PC-9 (cell line): ENCODE results near the gene HES3.

ENCODE experiments used
- EZH2 ChIP-seq: fragments of 200-600 bp; sonication (generic); IDR thresholded peaks from 2 replicates; pipeline ENCODE4 v1.8.0; 2017; ENCODE audit warnings: antibody characterized with exemption, low read depth
- TF ChIP-seq, protein P1 (sequence below): fragments of 200-600 bp; sonication (generic); conservative IDR thresholded peaks from 2 replicates; pipeline ENCODE4 v1.6.1; 2017; ENCODE audit warnings: mixed run types, antibody characterized with exemption, mild to moderate bottlenecking, moderate library complexity

DNA sequence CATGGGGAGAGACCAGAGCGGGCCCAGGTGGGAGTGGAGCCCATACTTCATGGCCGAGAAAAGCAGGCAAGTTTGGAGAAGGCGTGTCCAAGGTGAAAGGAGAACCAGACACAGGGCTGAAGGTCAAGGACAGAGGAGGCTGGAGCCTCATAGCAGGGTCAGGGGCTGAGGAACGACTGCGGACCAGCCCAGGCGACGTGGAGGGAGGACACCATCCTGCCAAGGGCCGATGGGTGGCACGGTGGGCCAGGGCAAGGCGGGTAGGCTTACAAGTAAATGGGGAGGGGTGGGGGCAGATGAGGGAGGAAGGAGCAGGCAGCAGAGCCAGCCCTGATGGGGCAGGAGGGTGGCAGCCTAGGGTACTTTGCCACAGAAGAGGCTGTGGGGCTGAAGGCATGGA is 35.1 kb downstream of the HES3 start:
- TF ChIP-seq, protein P1, sequence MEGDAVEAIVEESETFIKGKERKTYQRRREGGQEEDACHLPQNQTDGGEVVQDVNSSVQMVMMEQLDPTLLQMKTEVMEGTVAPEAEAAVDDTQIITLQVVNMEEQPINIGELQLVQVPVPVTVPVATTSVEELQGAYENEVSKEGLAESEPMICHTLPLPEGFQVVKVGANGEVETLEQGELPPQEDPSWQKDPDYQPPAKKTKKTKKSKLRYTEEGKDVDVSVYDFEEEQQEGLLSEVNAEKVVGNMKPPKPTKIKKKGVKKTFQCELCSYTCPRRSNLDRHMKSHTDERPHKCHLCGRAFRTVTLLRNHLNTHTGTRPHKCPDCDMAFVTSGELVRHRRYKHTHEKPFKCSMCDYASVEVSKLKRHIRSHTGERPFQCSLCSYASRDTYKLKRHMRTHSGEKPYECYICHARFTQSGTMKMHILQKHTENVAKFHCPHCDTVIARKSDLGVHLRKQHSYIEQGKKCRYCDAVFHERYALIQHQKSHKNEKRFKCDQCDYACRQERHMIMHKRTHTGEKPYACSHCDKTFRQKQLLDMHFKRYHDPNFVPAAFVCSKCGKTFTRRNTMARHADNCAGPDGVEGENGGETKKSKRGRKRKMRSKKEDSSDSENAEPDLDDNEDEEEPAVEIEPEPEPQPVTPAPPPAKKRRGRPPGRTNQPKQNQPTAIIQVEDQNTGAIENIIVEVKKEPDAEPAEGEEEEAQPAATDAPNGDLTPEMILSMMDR, result no peak
- TF ChIP-seq EZH2, result no peak
